KOPT-K1 (cell line): ENCODE data around the gene CHDH.
A peak's percentile ranks its signal among the peaks of the same experiment; 100 is the strongest.

ENCODE experiments used
- H3K27ac ChIP-seq: fragments of 200-600 bp; sonication (generic); 2 replicates; pipeline ENCODE4 v1.5.1; 2016; ENCODE audit warnings: antibody characterized with exemption, mild to moderate bottlenecking, low read depth, low read length; ENCODE audit not compliant: poor library complexity, severe bottlenecking
- H3K36me3 ChIP-seq: fragments of 200-600 bp; sonication (generic); 2 replicates; pipeline ENCODE4 v1.5.1; 2017; ENCODE audit warnings: antibody characterized with exemption, mild to moderate bottlenecking, low read length, moderate library complexity; ENCODE audit not compliant: insufficient read depth
- H3K9me3 ChIP-seq: fragments of 200-600 bp; sonication (generic); 2 replicates; pipeline ENCODE4 v1.5.1; 2017; ENCODE audit warnings: antibody characterized with exemption, low read length, mild to moderate bottlenecking; ENCODE audit not compliant: insufficient read depth, poor library complexity, severe bottlenecking

Gene CHDH, protein sequence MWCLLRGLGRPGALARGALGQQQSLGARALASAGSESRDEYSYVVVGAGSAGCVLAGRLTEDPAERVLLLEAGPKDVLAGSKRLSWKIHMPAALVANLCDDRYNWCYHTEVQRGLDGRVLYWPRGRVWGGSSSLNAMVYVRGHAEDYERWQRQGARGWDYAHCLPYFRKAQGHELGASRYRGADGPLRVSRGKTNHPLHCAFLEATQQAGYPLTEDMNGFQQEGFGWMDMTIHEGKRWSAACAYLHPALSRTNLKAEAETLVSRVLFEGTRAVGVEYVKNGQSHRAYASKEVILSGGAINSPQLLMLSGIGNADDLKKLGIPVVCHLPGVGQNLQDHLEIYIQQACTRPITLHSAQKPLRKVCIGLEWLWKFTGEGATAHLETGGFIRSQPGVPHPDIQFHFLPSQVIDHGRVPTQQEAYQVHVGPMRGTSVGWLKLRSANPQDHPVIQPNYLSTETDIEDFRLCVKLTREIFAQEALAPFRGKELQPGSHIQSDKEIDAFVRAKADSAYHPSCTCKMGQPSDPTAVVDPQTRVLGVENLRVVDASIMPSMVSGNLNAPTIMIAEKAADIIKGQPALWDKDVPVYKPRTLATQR

DNA sequence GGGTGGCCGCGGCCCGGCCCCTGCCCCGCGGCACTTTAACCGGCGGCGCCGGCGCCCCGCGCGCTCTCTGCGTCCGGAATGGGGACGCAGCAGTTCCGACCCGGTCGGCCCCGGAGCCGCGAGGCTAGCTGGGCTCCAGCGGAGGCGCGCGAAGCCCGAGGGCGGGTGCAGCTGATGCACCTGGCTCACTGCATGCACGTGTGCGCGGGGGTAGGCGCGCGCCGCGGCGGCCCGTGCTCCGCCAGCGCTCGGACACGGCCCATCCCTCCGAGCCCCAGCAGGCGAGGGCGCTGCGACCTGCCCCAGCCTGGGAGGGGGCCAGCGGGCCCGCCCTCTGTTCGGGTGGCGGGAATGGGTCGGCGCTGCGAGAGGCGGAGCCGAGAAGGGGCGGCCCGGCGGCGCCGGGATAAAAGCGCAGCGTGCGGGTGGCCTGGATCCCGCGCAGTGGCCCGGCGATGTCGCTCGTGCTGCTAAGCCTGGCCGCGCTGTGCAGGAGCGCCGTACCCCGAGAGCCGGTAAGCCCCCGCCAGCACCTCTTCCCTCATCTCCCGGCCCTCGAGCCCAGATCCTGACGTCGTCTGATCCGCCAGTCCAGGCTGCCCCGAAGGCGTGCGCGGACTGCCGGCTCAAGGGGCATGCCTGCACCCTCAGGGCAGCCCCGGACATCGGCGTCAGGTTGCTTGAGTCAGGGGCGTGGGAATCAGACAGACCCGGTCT lies at the start of gene CHDH, which contains the start of gene IL17RB:
CHDH (minus strand) TSS at position 286 of the 717 bp plus-strand sequence. CDS start 22,411 bp downstream, outside the sequence.
IL17RB (plus strand) TSS at position 435 of the 717 bp plus-strand sequence; CDS start at position 456, 21 bp downstream.
- no peaks in the 10 kb centered on the region for H3K36me3 ChIP-seq
- H3K9me3 ChIP-seq = no peaks in the 10 kb centered on the region
- peak within 1 kb of the TSS; percentile 64 for H3K27ac ChIP-seq

DNA sequence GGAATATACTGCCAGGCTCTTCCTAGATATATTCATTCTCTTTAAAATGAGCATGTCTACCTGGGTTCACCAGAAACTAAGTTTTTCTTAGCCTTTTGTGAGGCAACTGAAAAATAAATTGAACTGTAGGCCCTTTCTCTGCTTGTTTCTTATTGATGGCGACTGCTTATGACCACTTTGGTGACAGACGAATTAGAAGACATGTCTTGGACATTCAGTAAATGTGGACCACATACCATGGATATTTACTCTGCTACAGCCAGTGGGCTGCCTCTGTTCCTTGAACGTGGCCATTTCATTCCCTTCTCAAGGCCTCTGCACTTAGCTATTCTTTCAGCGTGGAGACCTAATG lies 46.0 kb upstream of the CHDH start:
- peak overlapping the region; percentile 59 for H3K27ac ChIP-seq
- H3K36me3 ChIP-seq = peaks cover 6% of the 10 kb centered on the region
- H3K9me3 ChIP-seq = peaks cover 6% of the 10 kb centered on the region

DNA sequence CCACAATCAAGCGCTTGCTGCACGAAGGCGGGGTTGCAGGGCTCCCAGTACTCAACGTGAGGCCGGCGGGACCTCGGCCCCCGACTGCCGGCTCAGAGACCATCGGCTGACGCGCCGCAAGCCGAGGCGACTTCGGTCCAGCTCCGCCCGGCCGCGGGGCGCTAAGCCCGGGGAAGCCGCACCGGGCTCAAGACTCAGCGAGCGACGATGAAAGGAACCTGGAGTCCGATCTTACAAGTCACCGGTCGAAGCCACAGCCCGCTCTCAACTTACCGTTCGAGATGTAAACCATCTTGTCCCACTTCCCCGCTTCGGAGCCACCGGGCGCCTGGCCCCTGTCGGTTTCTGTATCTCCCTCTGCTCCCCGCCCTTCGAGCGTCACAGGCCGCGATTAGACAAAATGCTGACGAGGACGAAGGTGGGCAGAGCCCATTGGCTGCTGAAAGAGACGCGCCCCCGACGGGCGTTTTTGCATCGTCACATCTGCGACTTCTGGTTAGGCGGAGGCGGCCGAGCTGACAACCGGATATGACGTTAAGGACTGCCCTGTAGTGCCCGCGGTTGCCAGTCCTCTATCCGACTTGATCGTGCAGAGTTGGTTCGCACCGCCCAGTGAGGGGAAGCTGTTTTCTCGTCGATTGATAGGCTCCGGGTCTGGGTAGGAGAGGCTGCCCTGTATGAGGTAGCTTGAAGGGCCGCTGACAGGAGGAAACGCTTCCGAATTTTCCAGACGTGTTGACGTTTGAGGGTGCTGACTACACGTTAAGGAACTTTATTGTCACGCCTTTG lies 45.5 kb upstream of the CHDH start, which contains the start of gene SELENOK:
SELENOK (minus strand) TSS at position 363 of the 789 bp plus-strand sequence.
- Histone ChIP-seq H3K27ac (peak within 1 kb of the TSS; percentile 59), H3K36me3 (peaks cover 12% of the 10 kb centered on the region), H3K9me3 (no peaks in the 10 kb centered on the region)

DNA sequence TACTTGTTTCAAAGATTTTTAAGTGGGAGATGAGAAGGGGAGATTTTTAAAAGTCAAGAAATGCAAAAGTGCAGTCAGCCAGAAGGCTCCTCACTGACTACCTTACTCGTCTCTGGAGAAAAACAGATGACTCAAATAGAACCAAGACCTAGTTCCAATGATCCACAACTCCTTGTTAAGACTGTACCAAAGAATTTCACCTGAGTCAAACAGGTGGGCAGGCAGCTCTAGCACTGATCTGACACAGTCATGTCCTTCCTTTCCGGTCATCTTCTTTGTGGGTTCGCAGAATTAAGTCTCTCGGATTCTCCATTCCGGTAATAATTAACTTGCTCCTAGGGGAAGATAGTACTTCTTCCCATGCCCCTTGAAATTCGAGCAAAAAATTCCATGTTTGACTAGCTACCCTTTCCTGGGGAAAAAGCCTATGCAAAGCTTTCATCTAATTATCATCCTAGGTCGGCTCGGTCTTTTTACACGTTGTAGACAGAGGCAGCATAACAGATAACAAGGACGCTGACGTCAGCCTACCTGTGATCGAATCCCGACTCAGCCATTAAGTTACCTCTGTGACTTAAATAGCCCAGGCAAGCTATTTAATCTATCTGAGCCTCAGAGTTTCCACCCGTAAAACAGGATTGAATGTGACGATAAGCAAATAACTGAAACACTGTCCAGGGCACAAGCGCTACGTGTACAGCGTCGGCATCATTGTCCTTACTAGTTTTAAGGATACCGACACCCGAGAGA lies 44.7 kb upstream of the CHDH start:
- no peaks in the 10 kb centered on the region for H3K9me3 ChIP-seq
- H3K27ac ChIP-seq = peak overlapping the region; percentile 59
- peaks cover 20% of the 10 kb centered on the region for H3K36me3 ChIP-seq

DNA sequence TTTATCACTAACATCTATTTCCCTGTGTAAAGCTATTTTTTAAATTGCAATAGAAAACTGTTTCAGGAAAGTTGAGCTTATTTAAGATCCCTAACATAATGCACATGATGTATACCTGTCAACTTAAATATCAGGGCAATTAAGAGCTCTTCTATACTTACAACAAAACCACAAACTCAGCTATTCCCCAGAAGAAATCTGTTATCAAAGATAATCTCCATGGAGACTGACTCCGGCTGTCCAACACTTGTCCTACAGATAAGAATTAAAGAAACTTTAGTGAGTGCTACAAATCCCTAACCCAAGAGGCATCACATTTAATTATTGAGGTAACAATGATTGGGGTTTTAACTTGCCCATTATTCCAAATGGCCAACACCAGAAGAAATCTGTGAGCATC lies 42.0 kb upstream of the CHDH start:
- H3K27ac ChIP-seq = no peak overlapping the region
- no peaks in the 10 kb centered on the region for H3K9me3 ChIP-seq
- peaks cover 42% of the 10 kb centered on the region for H3K36me3 ChIP-seq

DNA sequence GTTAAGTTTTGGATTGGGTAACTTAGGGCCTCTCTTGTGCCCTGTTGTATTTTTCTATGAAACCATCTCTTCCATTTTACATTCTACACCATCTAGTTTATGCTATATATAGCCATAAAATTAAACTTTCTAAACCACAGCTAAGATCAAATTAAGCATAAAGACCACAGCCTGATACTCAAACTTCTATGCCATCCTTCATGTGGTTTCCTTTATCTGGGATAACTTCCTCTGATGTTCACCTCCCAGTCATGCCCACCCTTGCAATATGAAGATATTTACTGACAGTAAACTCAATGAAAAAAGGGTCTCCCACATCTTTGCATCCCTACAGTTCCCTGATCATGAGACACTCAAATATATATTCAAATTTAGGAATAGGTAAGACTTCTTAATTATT lies 41.2 kb upstream of the CHDH start:
- Histone ChIP-seq H3K36me3 (peaks cover 42% of the 10 kb centered on the region), H3K9me3 (no peaks in the 10 kb centered on the region), H3K27ac (no peak overlapping the region)

DNA sequence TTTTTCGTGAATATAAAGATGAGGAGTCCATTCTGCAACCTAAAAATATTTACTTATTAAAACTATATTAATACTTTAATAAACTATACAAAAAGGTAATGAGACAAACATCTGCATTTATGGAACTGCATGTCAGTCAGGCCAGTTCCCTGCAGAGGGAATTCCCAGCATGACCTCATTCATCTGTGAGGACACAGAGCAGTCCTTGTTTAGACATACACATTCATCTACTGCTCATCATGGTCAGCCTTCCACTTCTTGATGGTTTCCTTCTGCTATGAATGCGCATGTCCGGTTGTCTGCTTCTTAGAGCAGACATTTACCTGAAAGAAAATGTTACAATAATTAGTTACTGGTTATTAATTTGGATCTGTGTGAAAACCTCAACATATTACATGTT lies 39.0 kb upstream of the CHDH start:
- H3K36me3 ChIP-seq = peaks cover 47% of the 10 kb centered on the region

DNA sequence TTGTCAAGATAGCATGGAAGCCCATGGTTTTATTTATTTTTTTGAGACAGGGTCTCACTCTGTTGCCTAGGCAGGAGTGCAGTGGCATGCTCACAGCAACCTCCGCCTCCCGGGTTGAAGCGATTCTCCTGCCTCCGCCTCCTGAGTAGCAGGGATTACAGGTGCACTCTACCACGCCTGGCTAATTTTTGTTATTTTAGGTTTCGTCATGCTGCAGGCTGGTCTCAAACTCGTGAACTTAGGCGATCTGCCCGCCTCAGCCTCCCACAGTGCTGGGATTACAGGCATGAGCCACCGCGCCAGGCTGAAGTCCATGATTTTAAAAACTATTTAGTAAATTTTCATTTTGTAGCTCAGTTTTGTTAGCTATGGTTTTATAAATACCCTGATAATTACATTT lies 38.4 kb upstream of the CHDH start:
- Histone ChIP-seq H3K36me3 (peaks cover 53% of the 10 kb centered on the region), H3K27ac (no peak overlapping the region), H3K9me3 (no peaks in the 10 kb centered on the region)

More for the DNA sequence above, 39.0 kb upstream of the CHDH start:
- Histone ChIP-seq H3K9me3 (no peaks in the 10 kb centered on the region), H3K27ac (no peak overlapping the region)

DNA sequence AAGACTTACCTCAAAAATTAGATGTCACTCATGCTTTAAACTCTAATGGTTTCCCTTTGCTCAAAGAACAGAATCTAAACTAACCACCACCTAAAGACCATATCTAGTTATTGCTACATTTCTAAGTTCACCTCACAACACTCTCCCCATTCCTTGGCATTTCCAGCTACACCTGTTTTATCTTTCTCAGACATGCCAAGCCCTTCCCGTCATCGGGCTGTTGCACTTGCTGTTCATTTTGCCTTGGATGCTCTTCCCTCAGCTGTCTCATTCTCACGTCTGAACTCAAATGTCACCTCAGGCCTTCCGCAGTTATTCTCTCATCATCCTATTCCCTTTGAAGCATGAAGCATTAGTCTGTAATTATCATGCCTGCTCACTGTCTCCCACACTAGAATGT lies 36.8 kb upstream of the CHDH start:
- Histone ChIP-seq H3K9me3 (no peaks in the 10 kb centered on the region), H3K27ac (no peak overlapping the region), H3K36me3 (peaks cover 64% of the 10 kb centered on the region)

DNA sequence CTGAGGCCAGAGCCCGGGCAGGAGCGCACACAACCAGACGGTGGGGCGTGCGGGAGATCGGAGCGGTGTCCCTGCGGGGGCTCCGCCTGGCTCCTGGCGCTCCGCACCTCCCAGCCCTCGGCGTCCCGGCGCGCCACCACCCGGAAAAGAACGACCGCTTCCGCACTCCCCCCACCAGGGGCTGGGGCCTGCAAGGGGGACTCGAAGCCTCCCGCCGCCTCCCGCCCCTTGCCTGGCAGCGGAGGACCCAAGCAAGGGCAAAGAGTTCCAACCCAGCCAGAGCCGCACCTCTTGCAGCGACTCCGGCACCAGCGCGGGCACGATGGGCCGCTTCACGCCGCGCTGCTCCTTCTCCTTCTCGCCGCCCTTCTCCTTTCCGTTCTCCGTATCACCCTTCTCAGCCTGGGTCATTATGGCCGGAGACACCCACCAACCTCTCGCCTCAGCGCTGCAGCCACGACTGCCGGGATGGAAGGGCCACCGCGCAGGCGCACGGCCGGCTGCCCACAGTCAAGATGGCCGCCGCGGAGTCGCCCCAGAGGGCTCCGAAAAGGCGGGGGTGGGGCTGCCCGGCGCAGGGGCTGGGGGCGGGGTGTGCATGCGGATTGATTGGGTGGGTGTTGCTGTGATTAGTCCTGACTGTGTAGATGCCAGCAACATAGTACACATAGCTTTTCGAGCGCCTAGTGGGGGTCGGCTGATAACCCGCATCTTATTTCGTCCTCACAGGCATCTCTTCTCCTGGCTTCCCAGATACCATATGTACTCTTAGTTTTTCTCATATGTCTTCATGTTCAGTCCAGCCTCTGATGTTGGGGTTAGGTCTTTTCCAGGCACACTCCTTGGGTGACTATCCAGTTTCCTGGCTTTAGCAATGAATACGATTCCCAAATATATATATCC lies 35.7 kb upstream of the CHDH start, which contains the start of gene ACTR8:
ACTR8 (minus strand) TSS at position 462 of the 903 bp plus-strand sequence; CDS start at position 411, 51 bp downstream.
- H3K9me3 ChIP-seq = no peaks in the 10 kb centered on the region
- peaks cover 71% of the 10 kb centered on the region for H3K36me3 ChIP-seq
- H3K27ac ChIP-seq = peak within 1 kb of the TSS; percentile 90

DNA sequence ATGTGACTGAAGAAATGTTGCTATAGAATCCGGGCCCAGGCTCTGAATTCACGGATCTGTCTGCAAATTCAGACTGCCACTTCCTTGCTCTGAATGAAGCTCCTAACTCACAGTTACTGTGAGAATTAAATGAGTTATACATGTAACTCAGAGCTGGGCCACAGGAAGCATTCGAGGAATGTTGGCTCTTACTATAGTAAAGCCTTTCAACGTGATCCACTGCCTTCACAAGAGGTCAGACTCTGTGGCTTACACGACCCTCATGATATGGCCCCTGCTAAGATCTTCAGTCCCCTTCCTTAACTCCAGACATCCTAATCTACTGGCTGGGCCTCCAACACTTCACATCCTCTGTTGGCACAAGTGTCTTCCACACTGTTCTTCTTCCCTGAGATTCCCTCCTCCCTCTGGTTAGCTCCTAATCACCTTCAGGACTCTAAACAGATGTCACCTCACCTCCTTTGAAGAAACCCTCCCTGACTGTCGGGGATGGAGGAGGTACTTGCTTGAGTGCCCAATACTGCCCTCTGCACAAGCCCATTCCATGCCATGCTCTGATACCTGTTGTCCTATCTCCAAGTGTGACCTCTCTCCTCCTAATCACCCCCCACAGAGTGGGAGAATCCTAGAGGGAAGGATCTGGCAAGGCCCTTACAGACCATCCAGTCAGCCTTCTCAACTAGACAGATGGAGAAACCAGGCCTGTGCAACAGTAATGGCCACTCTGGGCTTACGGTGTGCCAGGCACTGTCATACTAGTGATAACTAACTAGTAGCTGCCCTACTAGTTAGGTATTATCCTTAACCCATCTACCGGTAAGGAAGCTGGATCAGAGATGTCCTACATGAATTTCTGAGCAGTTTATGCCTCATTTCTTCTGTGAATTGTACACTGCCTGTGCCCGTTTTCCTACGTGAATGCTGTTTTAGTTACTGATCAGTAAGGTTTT lies 34.5 kb upstream of the CHDH start:
- H3K36me3 ChIP-seq = peaks cover 69% of the 10 kb centered on the region
- no peaks in the 10 kb centered on the region for H3K9me3 ChIP-seq
- H3K27ac ChIP-seq = peak overlapping the region; percentile 90

DNA sequence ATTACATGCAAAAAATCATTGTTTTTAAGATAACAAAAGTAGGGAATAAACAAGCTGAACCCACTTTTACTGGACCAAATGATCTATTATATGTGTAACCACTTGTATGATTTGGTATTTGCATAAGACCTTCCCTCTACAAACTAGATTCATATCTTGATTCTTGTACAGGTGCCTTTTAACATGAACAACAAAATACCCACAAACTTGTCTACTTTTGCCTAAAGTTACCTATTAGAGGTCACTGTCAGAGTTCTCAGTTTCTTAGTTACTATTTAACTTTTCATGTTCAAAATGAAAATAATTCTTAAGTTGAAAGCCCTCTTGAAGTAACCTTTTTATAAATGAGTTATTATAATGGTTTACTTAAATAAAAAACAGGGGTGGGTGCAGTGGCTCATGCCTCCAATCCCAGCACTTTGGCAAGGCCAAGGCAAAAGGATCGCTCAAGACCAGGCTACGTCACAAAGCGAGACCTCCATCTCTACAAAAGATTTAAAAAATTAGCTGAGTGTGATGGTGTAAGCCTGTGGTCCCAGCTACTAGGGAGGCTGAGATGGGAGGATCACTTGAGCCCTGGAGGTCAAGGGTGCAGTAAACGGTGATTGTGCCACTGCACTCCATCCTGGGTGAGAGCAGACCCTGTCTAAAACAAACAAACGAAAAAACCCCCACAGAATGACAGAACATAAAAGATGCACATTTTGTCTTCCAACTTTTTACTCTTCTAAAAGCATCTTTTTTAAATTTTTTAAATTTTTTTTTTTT lies 19.7 kb upstream of the CHDH start:
- peaks cover 86% of the 10 kb centered on the region for H3K36me3 ChIP-seq
- no peaks in the 10 kb centered on the region for H3K9me3 ChIP-seq
- no peak overlapping the region for H3K27ac ChIP-seq
